KOPT-K1 (cell line): ENCODE results near the gene LY6G5B.
A peak's percentile ranks its signal among the peaks of the same experiment; 100 is the strongest.

Experiments
- H3K27ac ChIP-seq: fragments of 200-600 bp; sonication (generic); 2 replicates; pipeline ENCODE4 v1.5.1; 2016; ENCODE audit warnings: antibody characterized with exemption, mild to moderate bottlenecking, low read depth, low read length; ENCODE audit not compliant: poor library complexity, severe bottlenecking
- H3K36me3 ChIP-seq: fragments of 200-600 bp; sonication (generic); 2 replicates; pipeline ENCODE4 v1.5.1; 2017; ENCODE audit warnings: antibody characterized with exemption, mild to moderate bottlenecking, low read length, moderate library complexity; ENCODE audit not compliant: insufficient read depth
- H3K9me3 ChIP-seq: fragments of 200-600 bp; sonication (generic); 2 replicates; pipeline ENCODE4 v1.5.1; 2017; ENCODE audit warnings: antibody characterized with exemption, low read length, mild to moderate bottlenecking; ENCODE audit not compliant: insufficient read depth, poor library complexity, severe bottlenecking

The LY6G5B gene

GRCh38 chr6:31634131-31634530 lies 35.6 kb upstream of the LY6G5B start:
- no peak overlapping the region for H3K27ac ChIP-seq
- H3K36me3 ChIP-seq: peaks cover 100% of the 10 kb centered on the region

GRCh38 chr6:31634969-31635575 lies 34.7 kb upstream of the LY6G5B start:
- Histone ChIP-seq H3K27ac (no peak overlapping the region), H3K36me3 (peaks cover 100% of the 10 kb centered on the region), H3K9me3 (no peaks in the 10 kb centered on the region)

More at GRCh38 chr6:31634131-31634530, 35.6 kb upstream of the LY6G5B start:
- H3K9me3 ChIP-seq: no peaks in the 10 kb centered on the region

- peaks cover 100% of the 10 kb centered on the region for H3K36me3 ChIP-seq
- H3K27ac ChIP-seq: no peak overlapping the region
- no peaks in the 10 kb centered on the region for H3K9me3 ChIP-seq
Measured at GRCh38 chr6:31636698-31637596, 32.8 kb upstream of the LY6G5B start.

- Histone ChIP-seq H3K27ac (no peak overlapping the region), H3K9me3 (no peaks in the 10 kb centered on the region), H3K36me3 (peaks cover 100% of the 10 kb centered on the region)
Measured at GRCh38 chr6:31639043-31639442, 30.7 kb upstream of the LY6G5B start.

- Histone ChIP-seq H3K9me3 (no peaks in the 10 kb centered on the region), H3K27ac (no peak overlapping the region), H3K36me3 (peaks cover 100% of the 10 kb centered on the region)
Measured at GRCh38 chr6:31639449-31639861, 30.3 kb upstream of the LY6G5B start.

GRCh38 chr6:31640612-31641011 lies 29.2 kb upstream of the LY6G5B start:
- Histone ChIP-seq H3K36me3 (peaks cover 100% of the 10 kb centered on the region), H3K9me3 (no peaks in the 10 kb centered on the region), H3K27ac (no peak overlapping the region)

- H3K9me3 ChIP-seq: no peaks in the 10 kb centered on the region
- H3K36me3 ChIP-seq: peaks cover 100% of the 10 kb centered on the region
- no peak overlapping the region for H3K27ac ChIP-seq
Measured at GRCh38 chr6:31641370-31641769, 28.4 kb upstream of the LY6G5B start.

GRCh38 chr6:31642798-31643570 lies 26.8 kb upstream of the LY6G5B start:
- H3K27ac ChIP-seq: no peak overlapping the region
- H3K36me3 ChIP-seq: peaks cover 98% of the 10 kb centered on the region
- H3K9me3 ChIP-seq: no peaks in the 10 kb centered on the region

GRCh38 chr6:31643818-31644454 lies 25.8 kb upstream of the LY6G5B start:
- Histone ChIP-seq H3K9me3 (no peaks in the 10 kb centered on the region), H3K27ac (no peak overlapping the region), H3K36me3 (peaks cover 98% of the 10 kb centered on the region)

- H3K9me3 ChIP-seq: no peaks in the 10 kb centered on the region
- H3K27ac ChIP-seq: no peak overlapping the region
- peaks cover 98% of the 10 kb centered on the region for H3K36me3 ChIP-seq
Measured at GRCh38 chr6:31645325-31645724, 24.5 kb upstream of the LY6G5B start.

GRCh38 chr6:31651602-31652191 lies 18.1 kb upstream of the LY6G5B start:
- Histone ChIP-seq H3K27ac (peak overlapping the region; percentile 94), H3K36me3 (peaks cover 58% of the 10 kb centered on the region)

GRCh38 chr6:31652925-31653724 lies 16.7 kb upstream of the LY6G5B start:
- no peaks in the 10 kb centered on the region for H3K9me3 ChIP-seq

More at GRCh38 chr6:31651602-31652191, 18.1 kb upstream of the LY6G5B start:
- H3K9me3 ChIP-seq: no peaks in the 10 kb centered on the region

GRCh38 chr6:31654574-31655348 lies 15.0 kb upstream of the LY6G5B start:
- Histone ChIP-seq H3K9me3 (no peaks in the 10 kb centered on the region), H3K36me3 (peaks cover 54% of the 10 kb centered on the region), H3K27ac (no peak overlapping the region)

More at GRCh38 chr6:31652925-31653724, 16.7 kb upstream of the LY6G5B start:
- H3K36me3 ChIP-seq: peaks cover 59% of the 10 kb centered on the region
- H3K27ac ChIP-seq: peak overlapping the region; percentile 94
